Measurements from ENCODE around the gene TTLL8.

GRCh38 chr22:50092342-50092741 lies 34.2 kb upstream of the TTLL8 start:
- TF ChIP-seq POLR2AphosphoS5 (IDR thresholded peaks at IDR 0.05; ENCODE audit: borderline replicate concordance, low read depth, low read length) (no peak), EZH2 (IDR thresholded peaks at IDR 0.05) (no peak)
